HG03025 (cell line): ENCODE measurements around the gene ATF1.

Source experiments
- ATAC-seq: cut with Tn5 transposase; IDR thresholded peaks from one replicate; pipeline ENCODE4 v1.9.1; 2021; ENCODE audit warnings: mild to moderate bottlenecking, moderate library complexity; ENCODE audit not compliant: unreplicated experiment, low FRiP score

ATF1 gene

GRCh38 chr12:50763639-50764285, at the start of gene ATF1:
ATF1 (plus strand) TSS chr12:50764101; CDS start chr12:50780146, 16,045 bp downstream.
- peak; percentile 72 for ATAC-seq

DNA sequence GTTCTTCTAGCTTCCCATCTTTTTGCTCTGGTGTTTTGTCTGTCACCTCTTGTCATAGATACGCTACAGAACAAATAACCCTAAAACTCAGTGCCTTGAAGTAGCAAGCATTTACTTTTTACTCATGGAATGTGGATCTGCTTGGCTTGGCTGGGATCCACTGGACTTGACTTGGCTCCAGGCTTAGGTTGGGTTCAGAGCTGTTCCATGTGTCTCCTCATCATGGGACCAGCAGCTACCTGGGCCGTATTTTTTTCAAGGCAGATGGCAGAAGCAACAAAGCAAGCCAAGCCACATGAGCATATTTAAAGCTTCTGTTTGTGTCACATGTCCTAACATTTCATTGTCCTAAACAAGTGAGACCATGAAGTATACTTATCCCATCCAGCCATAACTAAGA, 48.7 kb upstream of the ATF1 start:
- no peak for ATAC-seq

DNA sequence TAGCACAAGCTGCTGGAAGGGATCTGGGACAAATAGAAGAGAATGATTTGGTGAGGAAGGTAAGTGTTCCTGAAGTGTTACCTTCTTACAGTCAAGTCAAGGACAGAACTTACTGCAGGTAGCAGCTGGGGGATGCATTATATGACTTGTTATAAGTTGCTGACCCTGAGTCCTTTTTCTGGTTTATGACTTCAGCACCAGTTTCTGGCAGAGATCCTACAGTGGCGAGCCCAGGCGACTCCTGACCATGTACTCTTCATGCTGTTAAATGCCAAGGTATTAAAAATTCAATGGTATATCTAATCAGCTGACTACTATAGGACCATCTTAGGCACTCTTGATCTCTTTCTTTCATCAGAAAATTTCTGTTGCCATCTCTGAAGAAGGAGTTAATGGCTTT, 45.1 kb upstream of the ATF1 start:
- no peak for ATAC-seq

DNA sequence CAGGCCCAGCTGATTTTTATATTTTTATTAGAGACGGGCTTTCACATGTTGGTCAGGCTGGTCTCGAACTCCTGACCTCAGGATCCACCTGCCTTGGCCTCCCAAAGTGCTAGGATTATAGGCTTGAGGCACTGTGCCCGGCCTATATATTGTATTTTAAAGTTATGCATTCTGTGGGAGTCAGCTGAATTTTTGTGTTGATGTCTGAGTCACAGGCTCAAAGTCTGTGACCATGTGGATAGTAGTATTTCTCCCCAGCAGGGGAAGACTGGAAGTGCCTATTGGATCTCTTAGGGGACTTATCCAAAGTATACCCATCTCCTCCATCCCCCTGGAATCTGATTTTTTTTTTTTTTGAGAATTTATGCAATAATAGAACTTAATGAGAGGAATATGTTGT, 43.8 kb upstream of the ATF1 start:
- no peak for ATAC-seq

GRCh38 chr12:50720501-50720900, 43.4 kb upstream of the ATF1 start:
- ATAC-seq, result no peak

DNA sequence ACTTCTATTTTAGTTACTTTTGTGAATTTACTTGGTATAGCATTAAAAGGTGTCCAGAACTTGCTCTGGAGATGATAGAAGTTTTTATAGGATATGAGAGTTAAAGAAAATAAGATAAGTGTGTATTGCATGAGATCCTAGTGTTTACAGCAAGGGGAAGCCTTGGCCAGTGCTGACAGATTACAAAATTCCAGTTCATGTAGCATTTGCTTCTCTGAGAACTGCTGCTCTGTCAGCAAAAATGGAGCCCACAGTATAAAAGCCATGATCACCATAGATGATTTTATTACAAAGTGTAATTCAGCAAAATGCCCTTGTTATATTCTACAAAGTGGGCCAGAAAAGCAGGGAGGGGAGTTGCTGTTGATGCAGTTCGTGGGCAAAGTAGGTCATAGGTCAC, 40.0 kb upstream of the ATF1 start:
- ATAC-seq, result no peak

DNA sequence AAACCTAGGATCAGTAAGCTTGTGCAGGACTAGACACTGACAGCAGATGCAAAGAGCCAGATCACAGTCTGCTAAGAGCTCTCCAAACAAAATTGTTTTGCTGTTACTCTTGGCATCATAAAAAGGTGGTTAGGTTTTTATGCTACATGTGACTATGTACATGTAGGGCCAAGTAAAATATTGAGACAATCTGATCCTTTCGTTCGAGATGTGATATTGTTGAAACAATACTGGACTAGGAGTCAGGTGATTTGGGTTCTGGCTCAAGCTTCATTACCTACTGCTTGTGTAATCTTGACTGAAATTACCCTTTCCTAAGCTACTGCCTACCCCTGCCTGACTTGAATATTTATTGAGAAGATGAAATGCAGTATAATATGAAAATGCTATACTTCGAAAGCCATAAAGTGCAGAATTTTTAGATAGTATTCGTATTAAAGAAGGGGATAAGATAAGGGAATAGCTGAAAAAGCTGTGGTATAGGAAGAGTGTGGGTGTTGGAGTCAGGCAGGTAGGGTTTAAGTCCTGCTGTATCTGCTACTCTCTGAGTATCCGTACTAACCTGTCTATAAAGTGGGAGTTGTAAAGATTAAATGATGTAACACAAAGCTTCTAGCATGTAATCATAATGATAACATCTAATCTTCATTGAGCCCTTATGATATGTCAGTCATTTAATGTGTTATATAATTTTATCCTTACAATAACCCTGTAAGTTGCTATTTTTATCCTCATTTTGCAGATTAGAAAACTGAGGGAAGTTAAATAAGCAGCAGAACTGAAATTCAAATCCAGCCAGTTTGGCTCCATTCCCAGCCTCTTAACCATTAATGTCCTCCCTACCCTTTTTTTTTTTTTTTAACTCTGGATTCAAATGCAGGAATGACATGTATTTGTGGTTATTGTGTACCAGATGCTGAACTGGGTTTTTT, 38.6 kb upstream of the ATF1 start:
- ATAC-seq, result no peak

DNA sequence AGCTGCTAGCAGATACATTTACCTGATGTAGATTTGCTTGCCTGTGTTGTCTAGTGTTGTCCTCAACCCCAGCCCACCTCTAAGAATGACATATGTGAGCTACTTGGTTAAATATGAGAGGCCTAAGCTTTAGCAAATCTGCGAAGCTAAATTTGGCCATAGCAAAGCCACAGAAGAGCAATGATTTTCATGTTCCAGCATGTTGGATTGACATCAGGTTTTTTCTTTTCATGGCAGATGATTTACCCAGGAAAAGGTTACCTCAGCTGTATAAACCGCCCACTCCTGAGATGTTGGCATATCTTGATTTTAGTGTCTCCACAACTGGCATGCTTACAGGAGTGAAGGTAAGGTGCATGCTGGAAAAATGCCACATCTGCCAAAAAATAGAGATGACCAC, 36.4 kb upstream of the ATF1 start:
- no peak for ATAC-seq

DNA sequence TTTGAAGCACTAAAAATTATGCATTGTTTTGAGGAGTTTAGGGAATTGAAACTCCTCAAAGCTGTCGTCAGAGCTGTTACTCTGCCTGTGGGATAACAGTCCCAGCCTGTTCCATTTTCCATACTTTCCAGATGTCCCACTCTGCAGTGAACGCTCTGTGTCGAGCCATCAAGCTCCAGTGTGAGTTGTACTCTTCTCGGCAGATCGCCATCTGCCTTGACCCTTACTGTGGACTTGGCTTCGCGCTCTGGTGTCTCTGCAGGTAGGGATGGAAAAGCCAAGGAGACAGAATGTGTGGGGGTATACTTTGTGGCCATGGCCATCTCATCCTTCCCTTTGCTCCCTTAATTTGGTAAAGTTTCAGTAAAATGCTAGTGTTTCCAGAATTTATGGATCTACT, 35.5 kb upstream of the ATF1 start:
- no peak for ATAC-seq

- no peak for ATAC-seq
These were observed 35.1 kb upstream of the ATF1 start for GRCh38 chr12:50728841-50729240.

- ATAC-seq, result no peak
These were observed 31.3 kb upstream of the ATF1 start for GRCh38 chr12:50732591-50732990.

DNA sequence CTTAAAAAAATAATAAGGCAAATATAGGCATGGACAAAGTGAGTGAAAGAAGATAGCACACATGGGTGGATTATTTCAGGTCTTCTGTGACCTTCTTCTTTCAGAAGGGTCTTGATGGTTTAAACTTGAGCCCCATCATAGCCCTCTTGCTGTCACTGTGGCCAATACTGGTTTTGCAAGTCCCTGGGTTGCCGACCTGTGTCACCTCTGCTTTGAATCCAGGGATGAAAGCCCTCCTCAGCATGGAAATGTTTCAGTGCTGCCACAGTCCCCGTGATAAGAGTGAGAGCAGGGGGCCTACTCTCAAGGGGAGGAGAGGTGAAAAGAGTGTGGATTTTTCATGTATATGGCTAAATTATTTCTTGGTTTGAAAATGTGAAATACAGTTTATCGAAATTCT, 30.2 kb upstream of the ATF1 start:
- no peak for ATAC-seq

DNA sequence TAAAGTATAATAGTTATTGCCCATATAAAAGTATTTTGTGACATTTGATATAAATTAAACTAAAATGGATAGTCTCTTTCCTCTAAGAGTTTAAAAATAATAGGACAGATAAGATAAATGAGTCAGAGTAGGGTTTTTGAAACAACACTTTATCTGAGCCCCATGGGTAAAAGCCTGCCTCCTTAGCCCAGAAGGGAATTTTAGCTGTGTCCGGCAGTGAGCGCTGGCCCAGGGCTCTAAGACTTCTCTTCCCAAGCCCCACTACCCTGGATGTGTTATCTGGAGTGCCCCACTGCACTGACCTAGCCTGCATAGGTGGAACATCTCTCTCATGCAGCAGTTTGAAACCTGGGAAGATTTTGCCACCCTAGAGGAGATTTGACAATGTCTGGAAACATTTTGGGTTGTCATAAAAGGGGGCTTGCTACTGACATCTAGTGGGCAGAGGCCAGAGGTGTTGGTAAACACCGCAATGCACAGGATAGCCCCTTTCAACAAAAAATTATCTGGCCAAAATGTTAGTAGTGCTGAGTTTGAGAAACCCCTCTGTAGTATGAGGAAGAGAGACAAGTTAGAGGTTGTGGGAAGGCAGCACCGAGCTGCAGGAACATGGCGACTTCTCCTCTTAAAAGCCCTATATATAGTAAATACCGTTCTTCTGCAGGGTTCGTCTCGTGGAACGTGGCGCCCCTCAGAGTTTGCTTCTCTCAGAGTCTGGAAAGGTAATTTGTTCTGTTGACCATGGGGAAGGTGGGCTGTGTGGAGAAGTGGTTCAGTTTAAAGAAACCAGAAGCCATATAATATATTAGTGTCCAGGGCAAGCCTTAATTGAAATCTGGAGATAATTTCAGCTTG, 29.3 kb upstream of the ATF1 start:
- ATAC-seq, result no peak

DNA sequence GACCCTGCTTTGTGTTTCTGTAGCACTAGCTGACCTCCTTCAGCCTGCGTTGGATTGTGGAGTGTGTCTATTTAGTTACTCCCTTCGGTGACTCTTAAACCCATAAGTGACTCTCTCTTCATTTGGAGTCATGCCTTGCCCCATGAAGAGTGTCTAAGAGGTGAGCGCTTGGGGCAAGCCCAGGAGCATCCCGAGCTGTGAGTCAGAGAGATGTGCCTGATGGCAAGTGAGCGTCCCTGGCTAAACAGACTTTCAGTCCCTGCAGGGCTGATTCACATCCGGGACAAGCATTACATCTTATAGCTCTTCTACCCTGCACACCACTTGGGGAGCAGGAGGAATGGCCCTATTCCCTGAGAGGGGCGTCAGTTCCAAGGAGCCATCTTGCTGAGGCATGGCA, 24.3 kb upstream of the ATF1 start:
- ATAC-seq, result no peak

DNA sequence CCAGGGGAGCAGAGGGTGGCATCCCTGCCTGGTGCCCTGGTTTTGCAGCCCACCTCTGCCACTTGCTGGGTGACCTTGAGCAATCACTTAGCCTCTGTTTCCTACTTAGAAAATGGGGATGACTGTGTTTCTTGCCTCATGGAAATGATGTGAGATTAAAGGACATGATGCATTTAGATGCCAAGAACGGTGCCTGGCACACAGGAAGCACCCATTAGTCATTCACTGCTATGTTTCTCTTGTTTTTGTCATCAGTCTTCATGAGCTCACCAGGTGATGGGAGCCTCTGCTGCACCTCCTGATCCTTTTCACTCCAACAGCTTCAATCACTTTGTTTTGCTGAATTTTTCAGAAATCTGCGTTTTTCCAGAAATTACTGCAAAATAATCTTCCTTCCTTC, 23.6 kb upstream of the ATF1 start:
- no peak for ATAC-seq

GRCh38 chr12:50742776-50743175, 21.1 kb upstream of the ATF1 start:
- ATAC-seq, result no peak

DNA sequence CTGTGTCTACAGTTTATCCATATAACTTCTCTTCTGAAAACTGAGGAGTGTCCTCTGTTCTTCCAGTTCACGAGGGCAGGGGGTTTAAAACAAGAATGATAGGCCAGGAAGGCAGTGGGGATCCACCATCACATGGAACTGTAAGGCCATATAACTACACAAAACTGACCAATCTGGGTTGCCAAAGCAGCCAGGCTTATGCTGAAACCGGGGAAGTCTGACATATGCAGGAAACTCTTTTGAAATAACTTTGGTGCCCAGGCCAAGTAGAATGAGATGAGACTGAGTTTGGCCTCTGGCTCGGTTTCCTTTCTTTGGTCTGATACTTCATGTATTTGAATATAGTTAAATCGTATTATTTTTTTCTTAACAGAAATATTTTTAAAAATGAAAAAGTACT, 18.0 kb upstream of the ATF1 start:
- ATAC-seq, result no peak

DNA sequence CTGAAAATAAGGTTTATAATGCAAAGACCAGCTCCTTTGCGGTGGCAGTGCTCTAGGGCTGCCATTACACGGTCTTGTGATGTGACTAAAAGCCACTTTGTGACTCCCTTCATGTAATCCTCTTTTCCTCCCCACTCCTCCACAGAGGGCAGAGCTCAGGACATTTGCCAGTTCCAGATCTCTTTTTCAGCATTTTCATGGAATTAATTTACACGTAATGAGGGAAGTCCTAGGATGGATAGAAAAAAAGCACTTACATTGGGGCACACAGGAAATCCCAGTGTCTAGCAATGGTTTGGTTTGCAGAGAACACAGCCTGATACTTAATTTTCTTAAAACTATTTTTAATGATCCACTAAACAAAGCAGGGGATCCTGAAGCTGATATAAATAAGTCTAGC, 17.5 kb upstream of the ATF1 start:
- ATAC-seq, result no peak

DNA sequence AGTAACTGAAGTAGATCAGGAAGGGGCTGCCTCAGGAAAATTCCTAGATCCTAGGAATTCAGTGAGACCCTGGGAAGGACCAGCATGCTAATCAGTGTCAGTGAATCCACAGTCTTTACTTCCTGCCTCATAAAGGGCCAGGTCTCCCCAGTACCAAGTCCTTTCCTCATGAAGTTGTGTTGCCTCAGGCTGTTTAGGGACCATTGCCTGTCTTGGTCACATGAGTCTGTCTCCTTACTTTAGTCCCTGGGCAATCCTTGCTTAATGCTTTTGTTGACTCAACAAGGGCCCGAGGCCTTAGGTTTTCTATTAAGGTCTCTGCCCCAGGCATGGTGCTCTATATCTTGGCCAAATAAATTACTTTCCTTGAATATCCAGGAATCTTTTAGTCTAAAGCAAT, 16.1 kb upstream of the ATF1 start:
- ATAC-seq, result no peak

- no peak for ATAC-seq
These were observed 14.4 kb upstream of the ATF1 start for GRCh38 chr12:50749459-50749882.

DNA sequence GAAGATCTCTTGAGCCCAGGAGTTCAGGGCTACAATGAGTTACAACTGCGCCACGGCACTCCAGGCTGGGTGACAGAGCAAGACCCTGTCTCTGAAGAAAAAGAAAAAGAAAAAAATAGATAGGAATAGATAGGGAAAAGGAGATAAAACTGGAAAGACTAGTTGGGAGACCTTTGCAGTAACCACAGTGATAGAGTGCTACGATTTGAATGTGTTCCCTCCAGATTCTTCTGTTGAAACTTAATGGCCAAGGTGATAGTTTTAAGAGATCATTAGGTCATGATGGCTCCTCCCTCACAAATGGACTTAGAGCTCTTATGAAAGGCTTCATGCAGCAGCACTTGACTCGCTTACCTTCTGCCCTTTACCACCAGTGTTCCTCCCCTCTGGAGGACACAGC, 13.5 kb upstream of the ATF1 start:
- no peak for ATAC-seq
